ENCODE data around the gene ACVR1. TPM values are rescaled to one million over a fixed set of nuclear protein-coding genes. Genes with fewer than 3 reads are reported as not detected.

The ACVR1 gene
- total and polyA plus RNA-seq, 2 of the 13 experiments (the other 11 are each of a cell fraction or from before 2014, with no cell fraction given) = 2.3 to 5.4 TPM

DNA sequence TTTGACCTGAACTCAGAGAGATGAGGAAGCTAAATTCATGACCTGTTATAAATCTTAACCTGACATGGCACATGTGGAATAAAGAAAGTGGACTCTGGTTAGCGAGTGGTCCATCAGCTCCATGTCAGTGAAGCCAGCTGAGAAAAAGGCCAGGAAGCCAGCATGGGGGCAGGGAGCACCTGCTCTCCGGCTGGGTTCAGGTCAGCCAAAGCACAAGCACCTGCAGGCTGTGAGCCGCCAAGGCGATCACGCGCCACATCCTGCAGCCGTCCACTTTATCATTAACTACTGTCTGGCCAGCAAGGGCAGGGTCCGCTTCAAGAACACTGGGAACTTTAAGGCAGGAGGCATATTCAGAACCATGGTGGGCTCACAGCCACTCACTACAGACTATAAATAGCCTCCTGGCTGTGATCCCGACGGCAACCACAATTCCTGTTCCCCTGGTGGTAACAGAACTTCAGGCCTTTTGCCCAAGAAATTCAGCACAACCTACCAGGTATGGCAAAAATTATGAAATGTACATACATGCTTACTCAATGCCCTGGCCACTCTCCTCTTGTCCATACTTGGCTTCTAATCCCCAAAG, 35.5 kb downstream of the ACVR1 start (continued):
- TF ChIP-seq, protein P1, sequence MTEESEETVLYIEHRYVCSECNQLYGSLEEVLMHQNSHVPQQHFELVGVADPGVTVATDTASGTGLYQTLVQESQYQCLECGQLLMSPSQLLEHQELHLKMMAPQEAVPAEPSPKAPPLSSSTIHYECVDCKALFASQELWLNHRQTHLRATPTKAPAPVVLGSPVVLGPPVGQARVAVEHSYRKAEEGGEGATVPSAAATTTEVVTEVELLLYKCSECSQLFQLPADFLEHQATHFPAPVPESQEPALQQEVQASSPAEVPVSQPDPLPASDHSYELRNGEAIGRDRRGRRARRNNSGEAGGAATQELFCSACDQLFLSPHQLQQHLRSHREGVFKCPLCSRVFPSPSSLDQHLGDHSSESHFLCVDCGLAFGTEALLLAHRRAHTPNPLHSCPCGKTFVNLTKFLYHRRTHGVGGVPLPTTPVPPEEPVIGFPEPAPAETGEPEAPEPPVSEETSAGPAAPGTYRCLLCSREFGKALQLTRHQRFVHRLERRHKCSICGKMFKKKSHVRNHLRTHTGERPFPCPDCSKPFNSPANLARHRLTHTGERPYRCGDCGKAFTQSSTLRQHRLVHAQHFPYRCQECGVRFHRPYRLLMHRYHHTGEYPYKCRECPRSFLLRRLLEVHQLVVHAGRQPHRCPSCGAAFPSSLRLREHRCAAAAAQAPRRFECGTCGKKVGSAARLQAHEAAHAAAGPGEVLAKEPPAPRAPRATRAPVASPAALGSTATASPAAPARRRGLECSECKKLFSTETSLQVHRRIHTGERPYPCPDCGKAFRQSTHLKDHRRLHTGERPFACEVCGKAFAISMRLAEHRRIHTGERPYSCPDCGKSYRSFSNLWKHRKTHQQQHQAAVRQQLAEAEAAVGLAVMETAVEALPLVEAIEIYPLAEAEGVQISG (CRISPR knock-in tag; IDR thresholded peaks at IDR 0.05) = peak; percentile 58
- TF ChIP-seq, protein P2, sequence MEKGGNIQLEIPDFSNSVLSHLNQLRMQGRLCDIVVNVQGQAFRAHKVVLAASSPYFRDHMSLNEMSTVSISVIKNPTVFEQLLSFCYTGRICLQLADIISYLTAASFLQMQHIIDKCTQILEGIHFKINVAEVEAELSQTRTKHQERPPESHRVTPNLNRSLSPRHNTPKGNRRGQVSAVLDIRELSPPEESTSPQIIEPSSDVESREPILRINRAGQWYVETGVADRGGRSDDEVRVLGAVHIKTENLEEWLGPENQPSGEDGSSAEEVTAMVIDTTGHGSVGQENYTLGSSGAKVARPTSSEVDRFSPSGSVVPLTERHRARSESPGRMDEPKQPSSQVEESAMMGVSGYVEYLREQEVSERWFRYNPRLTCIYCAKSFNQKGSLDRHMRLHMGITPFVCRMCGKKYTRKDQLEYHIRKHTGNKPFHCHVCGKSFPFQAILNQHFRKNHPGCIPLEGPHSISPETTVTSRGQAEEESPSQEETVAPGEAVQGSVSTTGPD (CRISPR knock-in tag; IDR thresholded peaks at IDR 0.05) = peak; percentile 82
- TF ChIP-seq, protein P3, sequence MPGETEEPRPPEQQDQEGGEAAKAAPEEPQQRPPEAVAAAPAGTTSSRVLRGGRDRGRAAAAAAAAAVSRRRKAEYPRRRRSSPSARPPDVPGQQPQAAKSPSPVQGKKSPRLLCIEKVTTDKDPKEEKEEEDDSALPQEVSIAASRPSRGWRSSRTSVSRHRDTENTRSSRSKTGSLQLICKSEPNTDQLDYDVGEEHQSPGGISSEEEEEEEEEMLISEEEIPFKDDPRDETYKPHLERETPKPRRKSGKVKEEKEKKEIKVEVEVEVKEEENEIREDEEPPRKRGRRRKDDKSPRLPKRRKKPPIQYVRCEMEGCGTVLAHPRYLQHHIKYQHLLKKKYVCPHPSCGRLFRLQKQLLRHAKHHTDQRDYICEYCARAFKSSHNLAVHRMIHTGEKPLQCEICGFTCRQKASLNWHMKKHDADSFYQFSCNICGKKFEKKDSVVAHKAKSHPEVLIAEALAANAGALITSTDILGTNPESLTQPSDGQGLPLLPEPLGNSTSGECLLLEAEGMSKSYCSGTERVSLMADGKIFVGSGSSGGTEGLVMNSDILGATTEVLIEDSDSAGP (CRISPR knock-in tag; IDR thresholded peaks at IDR 0.05; ENCODE audit: borderline replicate concordance) = peak; percentile 72
- TF ChIP-seq CEBPB (IDR thresholded peaks at IDR 0.05; ENCODE audit: borderline replicate concordance, low read depth, low read length) (peak; percentile 89), ZFAT (CRISPR knock-in tag; conservative IDR thresholded peaks at IDR 0.05) (no peak), ZNF24 (IDR thresholded peaks at IDR 0.05) (no peak), ZNF251 (CRISPR knock-in tag; IDR thresholded peaks at IDR 0.05) (no peak), ZNF432 (CRISPR knock-in tag; IDR thresholded peaks at IDR 0.05; ENCODE audit: borderline replicate concordance) (no peak), ATF1 (CRISPR knock-in tag; IDR thresholded peaks at IDR 0.05) (no peak), ZNF180 (CRISPR knock-in tag; IDR thresholded peaks at IDR 0.05; ENCODE audit: borderline replicate concordance, low read depth) (no peak), ZNF713 (CRISPR knock-in tag; IDR thresholded peaks at IDR 0.05) (no peak), ZNF253 (CRISPR knock-in tag; IDR thresholded peaks at IDR 0.05; ENCODE audit: borderline replicate concordance) (no peak)
- TF ChIP-seq, protein P4, sequence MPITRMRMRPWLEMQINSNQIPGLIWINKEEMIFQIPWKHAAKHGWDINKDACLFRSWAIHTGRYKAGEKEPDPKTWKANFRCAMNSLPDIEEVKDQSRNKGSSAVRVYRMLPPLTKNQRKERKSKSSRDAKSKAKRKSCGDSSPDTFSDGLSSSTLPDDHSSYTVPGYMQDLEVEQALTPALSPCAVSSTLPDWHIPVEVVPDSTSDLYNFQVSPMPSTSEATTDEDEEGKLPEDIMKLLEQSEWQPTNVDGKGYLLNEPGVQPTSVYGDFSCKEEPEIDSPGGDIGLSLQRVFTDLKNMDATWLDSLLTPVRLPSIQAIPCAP (CRISPR knock-in tag; IDR thresholded peaks at IDR 0.05; ENCODE audit: low read depth) = no peak
- TF ChIP-seq, protein P5, sequence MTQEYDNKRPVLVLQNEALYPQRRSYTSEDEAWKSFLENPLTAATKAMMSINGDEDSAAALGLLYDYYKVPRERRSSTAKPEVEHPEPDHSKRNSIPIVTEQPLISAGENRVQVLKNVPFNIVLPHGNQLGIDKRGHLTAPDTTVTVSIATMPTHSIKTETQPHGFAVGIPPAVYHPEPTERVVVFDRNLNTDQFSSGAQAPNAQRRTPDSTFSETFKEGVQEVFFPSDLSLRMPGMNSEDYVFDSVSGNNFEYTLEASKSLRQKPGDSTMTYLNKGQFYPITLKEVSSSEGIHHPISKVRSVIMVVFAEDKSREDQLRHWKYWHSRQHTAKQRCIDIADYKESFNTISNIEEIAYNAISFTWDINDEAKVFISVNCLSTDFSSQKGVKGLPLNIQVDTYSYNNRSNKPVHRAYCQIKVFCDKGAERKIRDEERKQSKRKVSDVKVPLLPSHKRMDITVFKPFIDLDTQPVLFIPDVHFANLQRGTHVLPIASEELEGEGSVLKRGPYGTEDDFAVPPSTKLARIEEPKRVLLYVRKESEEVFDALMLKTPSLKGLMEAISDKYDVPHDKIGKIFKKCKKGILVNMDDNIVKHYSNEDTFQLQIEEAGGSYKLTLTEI (CRISPR knock-in tag; conservative IDR thresholded peaks at IDR 0.05) = no peak
- TF ChIP-seq, protein P6, sequence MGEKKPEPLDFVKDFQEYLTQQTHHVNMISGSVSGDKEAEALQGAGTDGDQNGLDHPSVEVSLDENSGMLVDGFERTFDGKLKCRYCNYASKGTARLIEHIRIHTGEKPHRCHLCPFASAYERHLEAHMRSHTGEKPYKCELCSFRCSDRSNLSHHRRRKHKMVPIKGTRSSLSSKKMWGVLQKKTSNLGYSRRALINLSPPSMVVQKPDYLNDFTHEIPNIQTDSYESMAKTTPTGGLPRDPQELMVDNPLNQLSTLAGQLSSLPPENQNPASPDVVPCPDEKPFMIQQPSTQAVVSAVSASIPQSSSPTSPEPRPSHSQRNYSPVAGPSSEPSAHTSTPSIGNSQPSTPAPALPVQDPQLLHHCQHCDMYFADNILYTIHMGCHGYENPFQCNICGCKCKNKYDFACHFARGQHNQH (CRISPR knock-in tag; IDR thresholded peaks at IDR 0.05) = peak; percentile 79; the same call in 1 of the 2 replicates
- TF ChIP-seq, protein P7, sequence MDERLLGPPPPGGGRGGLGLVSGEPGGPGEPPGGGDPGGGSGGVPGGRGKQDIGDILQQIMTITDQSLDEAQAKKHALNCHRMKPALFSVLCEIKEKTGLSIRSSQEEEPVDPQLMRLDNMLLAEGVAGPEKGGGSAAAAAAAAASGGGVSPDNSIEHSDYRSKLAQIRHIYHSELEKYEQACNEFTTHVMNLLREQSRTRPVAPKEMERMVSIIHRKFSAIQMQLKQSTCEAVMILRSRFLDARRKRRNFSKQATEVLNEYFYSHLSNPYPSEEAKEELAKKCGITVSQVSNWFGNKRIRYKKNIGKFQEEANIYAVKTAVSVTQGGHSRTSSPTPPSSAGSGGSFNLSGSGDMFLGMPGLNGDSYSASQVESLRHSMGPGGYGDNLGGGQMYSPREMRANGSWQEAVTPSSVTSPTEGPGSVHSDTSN (CRISPR knock-in tag; IDR thresholded peaks at IDR 0.05) = no peak
- TF ChIP-seq, protein P8, sequence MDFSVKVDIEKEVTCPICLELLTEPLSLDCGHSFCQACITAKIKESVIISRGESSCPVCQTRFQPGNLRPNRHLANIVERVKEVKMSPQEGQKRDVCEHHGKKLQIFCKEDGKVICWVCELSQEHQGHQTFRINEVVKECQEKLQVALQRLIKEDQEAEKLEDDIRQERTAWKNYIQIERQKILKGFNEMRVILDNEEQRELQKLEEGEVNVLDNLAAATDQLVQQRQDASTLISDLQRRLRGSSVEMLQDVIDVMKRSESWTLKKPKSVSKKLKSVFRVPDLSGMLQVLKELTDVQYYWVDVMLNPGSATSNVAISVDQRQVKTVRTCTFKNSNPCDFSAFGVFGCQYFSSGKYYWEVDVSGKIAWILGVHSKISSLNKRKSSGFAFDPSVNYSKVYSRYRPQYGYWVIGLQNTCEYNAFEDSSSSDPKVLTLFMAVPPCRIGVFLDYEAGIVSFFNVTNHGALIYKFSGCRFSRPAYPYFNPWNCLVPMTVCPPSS (IDR thresholded peaks at IDR 0.05) = no peak
